Islet precursor cell (in vitro differentiated cells): ENCODE measurements around the gene CYP4F2.
"Not testable (repeated sequence)": the region's sequence is repeated elsewhere in the genome, so short reads cannot be mapped to it uniquely, and the experiment has no call there.

Source experiments
- DNase-seq: peaks from one replicate; pipeline ENCODE4 v3.0.0-alpha.2; 2018

The CYP4F2 gene

GRCh38 chr19:15897738-15898276, at the start of gene CYP4F2:
Gene CYP4F2 (minus strand): TSS chr19:15898074. CDS start chr19:15897611, 463 bp downstream.
- no peak for DNase-seq

GRCh38 chr19:15945301-15945700, 47.4 kb upstream of the CYP4F2 start:
- DNase-seq: no peak

GRCh38 chr19:15944401-15944800, 46.5 kb upstream of the CYP4F2 start:
- no peak for DNase-seq

GRCh38 chr19:15937771-15938170, 39.9 kb upstream of the CYP4F2 start:
- DNase-seq: no peak

- no peak for DNase-seq
Observed at GRCh38 chr19:15936950-15937349, 39.1 kb upstream of the CYP4F2 start.

- no peak for DNase-seq
Observed at GRCh38 chr19:15936173-15936572, 38.3 kb upstream of the CYP4F2 start.

GRCh38 chr19:15935167-15935702, 37.4 kb upstream of the CYP4F2 start:
- no peak for DNase-seq

- DNase-seq: no peak
Observed at GRCh38 chr19:15934332-15935078, 36.6 kb upstream of the CYP4F2 start, which contains the start of gene CYP4F11. Gene CYP4F11 (minus strand): TSS chr19:15934529. CDS start chr19:15934408, 121 bp downstream.

- not testable (repeated sequence) for DNase-seq
Observed at GRCh38 chr19:15933761-15934331, 36.0 kb upstream of the CYP4F2 start.

GRCh38 chr19:15928321-15928720, 30.4 kb upstream of the CYP4F2 start:
- DNase-seq: no peak

- no peak for DNase-seq
Observed at GRCh38 chr19:15926484-15926883, 28.6 kb upstream of the CYP4F2 start.

GRCh38 chr19:15923702-15924101, 25.8 kb upstream of the CYP4F2 start:
- DNase-seq: no peak

- DNase-seq: no peak
Observed at GRCh38 chr19:15922021-15922420, 24.1 kb upstream of the CYP4F2 start.

GRCh38 chr19:15919243-15919642, 21.4 kb upstream of the CYP4F2 start:
- DNase-seq: no peak

GRCh38 chr19:15915109-15915508, 17.2 kb upstream of the CYP4F2 start:
- no peak for DNase-seq

GRCh38 chr19:15913830-15914229, 16.0 kb upstream of the CYP4F2 start:
- no peak for DNase-seq

- no peak for DNase-seq
Observed at GRCh38 chr19:15913384-15913783, 15.5 kb upstream of the CYP4F2 start.

GRCh38 chr19:15911599-15912235, 13.8 kb upstream of the CYP4F2 start:
- DNase-seq: no peak

- no peak for DNase-seq
Observed at GRCh38 chr19:15905026-15905425, 7.2 kb upstream of the CYP4F2 start.

GRCh38 chr19:15902898-15903297, 5.0 kb upstream of the CYP4F2 start:
- not testable (repeated sequence) for DNase-seq

- no peak for DNase-seq
Observed at GRCh38 chr19:15902254-15902653, 4.4 kb upstream of the CYP4F2 start.

- DNase-seq: no peak
Observed at GRCh38 chr19:15900504-15900903, 2.6 kb upstream of the CYP4F2 start.

GRCh38 chr19:15900032-15900431, 2.2 kb upstream of the CYP4F2 start:
- not testable (repeated sequence) for DNase-seq
